Smooth muscle cell of bladder (primary cell): Measurements from ENCODE around the gene CUX1. TPM values are rescaled to one million over a fixed set of nuclear protein-coding genes. Genes with fewer than 3 reads are reported as not detected.

Experiments
- total RNA-seq: library from RNA; depleted of rRNA; stranded (reverse); fragments of >200 nt; gene quantifications from 2 replicates; pipeline ENCODE4 v1.2.3, GENCODE V29; 2014

Gene CUX1, protein sequence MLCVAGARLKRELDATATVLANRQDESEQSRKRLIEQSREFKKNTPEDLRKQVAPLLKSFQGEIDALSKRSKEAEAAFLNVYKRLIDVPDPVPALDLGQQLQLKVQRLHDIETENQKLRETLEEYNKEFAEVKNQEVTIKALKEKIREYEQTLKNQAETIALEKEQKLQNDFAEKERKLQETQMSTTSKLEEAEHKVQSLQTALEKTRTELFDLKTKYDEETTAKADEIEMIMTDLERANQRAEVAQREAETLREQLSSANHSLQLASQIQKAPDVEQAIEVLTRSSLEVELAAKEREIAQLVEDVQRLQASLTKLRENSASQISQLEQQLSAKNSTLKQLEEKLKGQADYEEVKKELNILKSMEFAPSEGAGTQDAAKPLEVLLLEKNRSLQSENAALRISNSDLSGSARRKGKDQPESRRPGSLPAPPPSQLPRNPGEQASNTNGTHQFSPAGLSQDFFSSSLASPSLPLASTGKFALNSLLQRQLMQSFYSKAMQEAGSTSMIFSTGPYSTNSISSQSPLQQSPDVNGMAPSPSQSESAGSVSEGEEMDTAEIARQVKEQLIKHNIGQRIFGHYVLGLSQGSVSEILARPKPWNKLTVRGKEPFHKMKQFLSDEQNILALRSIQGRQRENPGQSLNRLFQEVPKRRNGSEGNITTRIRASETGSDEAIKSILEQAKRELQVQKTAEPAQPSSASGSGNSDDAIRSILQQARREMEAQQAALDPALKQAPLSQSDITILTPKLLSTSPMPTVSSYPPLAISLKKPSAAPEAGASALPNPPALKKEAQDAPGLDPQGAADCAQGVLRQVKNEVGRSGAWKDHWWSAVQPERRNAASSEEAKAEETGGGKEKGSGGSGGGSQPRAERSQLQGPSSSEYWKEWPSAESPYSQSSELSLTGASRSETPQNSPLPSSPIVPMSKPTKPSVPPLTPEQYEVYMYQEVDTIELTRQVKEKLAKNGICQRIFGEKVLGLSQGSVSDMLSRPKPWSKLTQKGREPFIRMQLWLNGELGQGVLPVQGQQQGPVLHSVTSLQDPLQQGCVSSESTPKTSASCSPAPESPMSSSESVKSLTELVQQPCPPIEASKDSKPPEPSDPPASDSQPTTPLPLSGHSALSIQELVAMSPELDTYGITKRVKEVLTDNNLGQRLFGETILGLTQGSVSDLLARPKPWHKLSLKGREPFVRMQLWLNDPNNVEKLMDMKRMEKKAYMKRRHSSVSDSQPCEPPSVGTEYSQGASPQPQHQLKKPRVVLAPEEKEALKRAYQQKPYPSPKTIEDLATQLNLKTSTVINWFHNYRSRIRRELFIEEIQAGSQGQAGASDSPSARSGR (N-terminal part only)
- 47.4 and 65.2 TPM in 2 replicates for total RNA-seq

GRCh38 chr7:101817471-101818286, at the start of gene CUX1:
CUX1 (plus strand) TSS chr7:101817626; CDS start chr7:101817640, 14 bp downstream.

DNA sequence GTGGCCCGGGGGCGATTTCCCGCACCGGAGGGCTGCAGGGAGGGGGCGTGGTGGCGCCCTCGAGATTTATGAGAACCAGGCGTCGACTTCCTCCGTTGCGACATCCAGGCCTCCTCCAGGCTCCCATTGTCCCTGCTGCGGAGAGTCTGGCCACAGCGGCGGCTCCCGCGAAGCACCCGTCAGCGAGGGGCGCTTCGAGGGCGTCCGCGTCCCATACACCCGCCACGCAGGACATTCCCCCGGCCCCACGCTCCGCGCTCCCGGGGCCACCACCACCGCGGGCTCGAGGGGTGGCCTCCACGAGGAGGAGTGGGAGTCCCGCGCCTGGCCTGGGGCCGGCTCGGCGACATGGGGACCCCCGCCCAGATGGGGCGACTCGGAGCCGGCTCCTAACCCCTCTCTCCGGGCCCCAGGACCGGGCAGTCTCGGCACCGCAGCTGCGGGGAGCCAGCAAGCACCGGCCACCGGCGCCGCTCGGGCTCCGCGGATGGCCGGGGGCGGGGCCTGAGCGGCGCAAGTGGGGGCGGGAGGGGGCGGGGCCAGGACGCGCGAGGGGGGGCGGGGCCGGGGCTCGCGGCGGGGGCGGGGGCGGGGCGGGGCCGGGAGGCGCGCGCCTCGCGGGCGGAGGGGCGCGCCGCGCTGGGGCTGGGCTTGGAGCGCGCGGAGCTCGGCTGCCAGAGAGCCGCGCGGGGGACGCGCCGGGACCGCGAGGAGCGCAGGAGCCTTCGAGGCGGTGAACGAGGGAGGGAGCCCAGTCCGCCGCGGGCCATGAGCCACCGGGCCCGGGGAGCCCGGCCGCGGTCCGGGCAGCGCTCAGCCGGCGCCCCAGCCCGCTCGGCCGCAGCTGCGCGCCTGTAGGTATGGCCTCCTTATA, 469.0 kb downstream of the CUX1 start, which contains the start of gene SH2B2:
Gene SH2B2 (plus strand): TSS at position 632 of the 874 bp plus-strand sequence. CDS start 13,683 bp downstream, outside the sequence.

Other genes starting within 250 kb of the CUX1 start
- gene MYL10, start 188.3 kb upstream of the CUX1 start, total RNA-seq: not detected in 2 replicates